HUES48 (cell line): ENCODE measurements around the gene CPNE5.
"Not testable (repeated sequence)": the region's sequence is repeated elsewhere in the genome, so short reads cannot be mapped to it uniquely, and the experiment has no call there.

Experiments used
- H3K27ac ChIP-seq: one replicate; pipeline ENCODE4 v1.7.0; 2013; ENCODE audit warnings: low read depth, low read length, inconsistent platforms
- H3K27me3 ChIP-seq: 2 replicates; pipeline ENCODE4 v1.6.1; 2013; ENCODE audit warnings: mild to moderate bottlenecking, low read length; ENCODE audit not compliant: control insufficient read depth, insufficient read depth
- H3K36me3 ChIP-seq: 2 replicates; pipeline ENCODE4 v1.6.1; 2013; ENCODE audit warnings: low read length; ENCODE audit not compliant: control insufficient read depth, insufficient read depth
- H3K4me1 ChIP-seq: 2 replicates; pipeline ENCODE4 v1.6.1; 2013; ENCODE audit warnings: mild to moderate bottlenecking, low read length; ENCODE audit not compliant: control insufficient read depth, insufficient read depth
- H3K4me3 ChIP-seq: 2 replicates; pipeline ENCODE4 v1.5.1; 2013; ENCODE audit warnings: mild to moderate bottlenecking, low read depth, low read length
- H3K9ac ChIP-seq: 2 replicates; pipeline ENCODE4 v1.6.1; 2013; ENCODE audit warnings: mild to moderate bottlenecking, low read depth, low read length, moderate library complexity
- H3K9me3 ChIP-seq: 2 replicates; pipeline ENCODE4 v1.6.1; 2013; ENCODE audit warnings: low read length; ENCODE audit not compliant: control insufficient read depth, insufficient read depth

The CPNE5 gene

DNA sequence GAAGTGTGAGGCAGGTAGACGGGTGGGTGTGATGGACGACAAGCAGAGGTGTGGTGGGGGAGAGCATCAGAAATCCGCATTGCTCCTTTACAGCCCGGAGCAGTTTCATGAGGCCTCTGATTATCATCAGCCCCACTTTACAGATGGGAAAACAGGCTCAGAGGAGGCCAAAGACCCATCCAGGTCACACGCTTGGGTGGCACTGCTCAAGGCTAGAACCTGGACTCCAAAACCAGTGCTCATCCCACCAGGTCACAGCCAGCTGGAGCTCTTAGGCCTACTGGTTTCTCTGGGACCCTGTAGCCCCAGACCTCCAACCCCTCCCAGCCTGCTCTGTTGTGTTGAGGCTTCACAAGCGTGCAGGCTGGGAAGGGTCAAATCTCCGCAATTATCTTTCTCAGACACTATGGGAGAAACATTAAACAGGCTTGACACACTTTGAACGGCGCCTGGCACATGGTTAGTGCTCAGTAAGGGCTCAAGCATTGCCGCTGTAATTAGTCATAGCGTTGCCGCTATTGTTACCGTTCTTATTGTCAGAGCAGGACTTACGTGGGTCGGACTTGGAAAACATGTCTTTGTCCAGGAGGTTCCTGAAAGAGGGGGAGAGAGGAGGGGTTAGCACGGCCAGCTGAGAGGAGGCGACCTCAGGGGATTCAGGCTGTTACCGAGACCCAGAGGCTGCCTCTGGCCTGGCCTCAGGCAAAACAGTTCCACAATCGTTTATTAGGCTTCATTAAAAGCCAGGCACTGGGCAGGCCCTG lies 16.6 kb downstream of the CPNE5 start:
- H3K36me3 ChIP-seq, result no peaks in the 10 kb centered on the region
- H3K27ac ChIP-seq, result no peak overlapping the region
- no peak overlapping the region for H3K9ac ChIP-seq
- H3K4me3 ChIP-seq, result no peak overlapping the region
- H3K4me1 ChIP-seq, result no peaks in the 10 kb centered on the region
- no peaks in the 10 kb centered on the region for H3K27me3 ChIP-seq
- no peaks in the 10 kb centered on the region for H3K9me3 ChIP-seq

GRCh38 chr6:36821581-36822335 lies 17.5 kb downstream of the CPNE5 start:
- Histone ChIP-seq H3K36me3 (no peaks in the 10 kb centered on the region), H3K4me1 (no peaks in the 10 kb centered on the region), H3K9ac (no peak overlapping the region), H3K9me3 (no peaks in the 10 kb centered on the region), H3K27ac (no peak overlapping the region), H3K4me3 (no peak overlapping the region), H3K27me3 (no peaks in the 10 kb centered on the region)

DNA sequence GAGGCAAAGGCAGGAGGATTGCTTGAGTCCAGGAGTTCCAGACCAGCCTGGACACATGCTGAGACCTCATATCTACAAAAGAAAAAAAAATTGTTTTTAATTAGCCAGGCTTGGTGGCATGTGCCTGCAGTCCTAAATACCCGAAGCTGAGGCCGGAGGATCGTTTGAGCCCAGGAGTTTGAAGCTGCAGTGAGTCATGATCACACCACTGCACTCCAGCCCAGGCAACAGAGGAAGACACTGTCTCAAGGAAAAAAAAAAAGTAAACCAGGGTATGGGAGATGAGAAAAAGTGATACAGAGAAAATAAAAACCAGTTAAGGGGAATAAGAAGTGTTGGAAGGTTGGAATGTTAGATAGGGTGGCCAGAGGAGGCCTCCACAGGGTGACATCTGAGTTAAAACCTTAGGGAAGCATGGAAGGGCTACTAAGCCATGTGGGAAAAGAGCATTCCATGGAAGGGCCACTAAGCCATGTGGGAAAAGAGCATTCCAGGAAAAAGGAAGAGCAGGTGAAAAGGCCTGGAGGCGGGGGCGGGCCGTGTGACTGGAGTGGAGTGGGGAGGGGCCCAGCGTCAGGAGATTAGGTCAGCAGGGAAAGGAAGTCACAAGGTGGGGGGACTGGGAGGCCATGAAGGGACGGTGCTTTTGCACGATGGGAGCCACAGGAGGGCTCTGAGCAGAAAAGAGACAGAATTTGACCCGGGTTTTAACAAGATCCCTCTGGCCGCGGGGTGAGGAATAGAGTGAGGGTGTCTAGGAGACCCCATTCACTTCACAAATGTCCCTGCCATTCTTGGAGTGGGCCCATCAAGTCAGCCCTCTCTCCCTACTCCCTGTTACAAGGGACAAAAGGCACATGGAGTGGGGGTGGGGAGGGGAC lies 18.3 kb downstream of the CPNE5 start:
- H3K27me3 ChIP-seq, result no peaks in the 10 kb centered on the region
- H3K27ac ChIP-seq, result peak overlapping the region; percentile 49
- no peak overlapping the region for H3K4me3 ChIP-seq
- no peaks in the 10 kb centered on the region for H3K4me1 ChIP-seq
- H3K9ac ChIP-seq, result no peak overlapping the region
- H3K9me3 ChIP-seq, result no peaks in the 10 kb centered on the region
- H3K36me3 ChIP-seq, result no peaks in the 10 kb centered on the region

- Histone ChIP-seq H3K9me3 (no peaks in the 10 kb centered on the region), H3K9ac (no peak overlapping the region), H3K4me3 (no peak overlapping the region), H3K27me3 (no peaks in the 10 kb centered on the region), H3K36me3 (no peaks in the 10 kb centered on the region), H3K4me1 (no peaks in the 10 kb centered on the region), H3K27ac (no peak overlapping the region)
These were observed 20.5 kb downstream of the CPNE5 start for GRCh38 chr6:36818756-36819155.

GRCh38 chr6:36817847-36818246 lies 21.4 kb downstream of the CPNE5 start:
- Histone ChIP-seq H3K36me3 (no peaks in the 10 kb centered on the region), H3K9me3 (no peaks in the 10 kb centered on the region), H3K4me1 (no peaks in the 10 kb centered on the region), H3K9ac (no peak overlapping the region), H3K4me3 (no peak overlapping the region), H3K27me3 (no peaks in the 10 kb centered on the region), H3K27ac (no peak overlapping the region)

DNA sequence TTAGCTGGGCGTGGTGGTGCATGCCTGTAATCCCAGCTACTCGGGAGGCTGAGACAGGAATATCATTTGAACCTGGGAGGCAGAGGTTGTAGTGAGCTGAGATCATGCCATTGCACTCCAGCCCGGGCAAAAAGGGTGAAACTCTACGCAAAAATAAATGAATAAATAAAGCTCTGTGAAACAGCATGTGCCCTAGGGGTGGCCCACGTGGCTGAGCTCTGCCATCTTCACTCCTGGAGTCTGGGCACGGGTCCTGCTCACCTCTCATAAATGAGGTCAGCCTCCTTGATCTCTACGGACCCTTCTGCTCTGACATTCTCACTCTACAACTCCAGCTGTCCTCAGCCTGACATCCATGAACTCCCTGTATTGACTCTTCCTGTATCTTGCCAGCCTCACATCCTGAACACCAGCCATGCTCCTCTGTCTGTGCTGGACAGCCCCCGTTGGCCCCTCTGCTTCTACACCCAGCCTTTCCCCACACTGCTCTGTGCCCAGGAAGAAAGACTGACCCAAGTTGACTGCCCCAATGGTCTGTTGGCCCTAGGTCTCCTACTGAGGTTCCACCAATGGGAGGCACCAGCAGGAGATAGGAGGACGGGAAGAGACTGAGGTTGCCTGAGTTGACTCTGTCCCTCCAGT lies 21.9 kb downstream of the CPNE5 start:
- Histone ChIP-seq H3K9me3 (no peaks in the 10 kb centered on the region), H3K27me3 (no peaks in the 10 kb centered on the region), H3K4me1 (no peaks in the 10 kb centered on the region), H3K4me3 (no peak overlapping the region), H3K36me3 (no peaks in the 10 kb centered on the region), H3K27ac (no peak overlapping the region), H3K9ac (no peak overlapping the region)

DNA sequence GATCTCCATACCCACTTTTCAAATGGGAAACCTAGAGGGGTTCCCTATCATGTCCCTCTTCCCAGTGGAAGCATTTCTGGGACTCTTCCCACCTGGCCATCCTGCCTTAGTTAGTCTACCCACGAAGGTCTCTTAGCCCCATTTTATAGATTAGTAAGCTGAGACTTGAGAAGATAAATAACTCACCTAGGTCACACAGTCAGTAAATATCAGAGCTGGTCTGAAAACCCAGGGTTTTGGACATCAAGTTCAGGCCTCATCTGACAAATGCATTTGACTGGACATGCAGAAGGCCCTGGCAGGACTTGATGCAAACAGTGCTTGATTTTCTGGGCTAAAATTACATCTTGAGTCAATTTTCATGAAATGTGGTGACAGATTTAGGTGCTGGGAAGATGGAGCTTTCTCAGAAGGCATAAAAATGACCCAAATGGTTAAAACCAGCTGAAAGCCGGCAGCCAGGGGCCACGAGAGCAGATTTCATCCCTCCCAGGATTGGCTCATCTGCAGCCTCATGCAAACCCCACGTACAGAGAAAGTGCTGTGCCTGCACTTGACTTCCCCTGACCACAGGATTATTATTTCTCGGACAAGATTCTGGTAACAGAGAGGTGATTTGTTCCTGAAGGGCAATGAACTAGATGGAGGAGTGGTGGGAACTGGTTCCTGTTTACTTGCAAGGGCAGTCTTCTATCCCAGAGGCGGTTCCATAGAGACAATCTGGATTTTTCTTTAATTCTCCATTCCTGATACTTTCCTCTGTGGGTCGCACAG lies 23.1 kb downstream of the CPNE5 start:
- H3K27me3 ChIP-seq, result no peaks in the 10 kb centered on the region
- no peak overlapping the region for H3K4me3 ChIP-seq
- no peaks in the 10 kb centered on the region for H3K9me3 ChIP-seq
- no peaks in the 10 kb centered on the region for H3K4me1 ChIP-seq
- no peak overlapping the region for H3K9ac ChIP-seq
- no peaks in the 10 kb centered on the region for H3K36me3 ChIP-seq
- H3K27ac ChIP-seq, result no peak overlapping the region

DNA sequence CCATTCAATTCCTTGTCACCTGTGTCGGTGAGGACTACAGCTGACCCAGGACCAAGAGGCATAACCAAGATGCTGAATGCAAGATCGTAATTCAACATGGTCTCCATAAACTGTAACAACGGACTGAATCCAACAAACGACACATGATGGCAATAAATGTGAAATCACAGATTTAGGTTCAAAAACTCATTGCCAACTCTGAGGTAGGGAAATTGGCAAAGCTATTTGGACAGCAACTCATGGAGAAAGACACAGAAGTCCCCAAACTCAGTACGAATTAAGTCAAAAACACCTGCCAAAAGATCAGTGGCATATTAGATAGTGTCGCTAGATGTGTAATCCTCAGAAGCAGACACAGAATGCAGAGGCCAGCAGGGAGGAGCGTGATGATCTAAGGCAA lies 25.0 kb downstream of the CPNE5 start:
- Histone ChIP-seq H3K36me3 (no peaks in the 10 kb centered on the region), H3K4me1 (no peaks in the 10 kb centered on the region), H3K27ac (no peak overlapping the region), H3K9me3 (no peaks in the 10 kb centered on the region), H3K27me3 (no peaks in the 10 kb centered on the region), H3K9ac (no peak overlapping the region), H3K4me3 (no peak overlapping the region)

GRCh38 chr6:36813526-36813925 lies 25.7 kb downstream of the CPNE5 start:
- no peaks in the 10 kb centered on the region for H3K4me1 ChIP-seq
- no peaks in the 10 kb centered on the region for H3K27me3 ChIP-seq
- no peaks in the 10 kb centered on the region for H3K36me3 ChIP-seq
- no peaks in the 10 kb centered on the region for H3K9me3 ChIP-seq
- no peak overlapping the region for H3K4me3 ChIP-seq
- no peak overlapping the region for H3K27ac ChIP-seq
- no peak overlapping the region for H3K9ac ChIP-seq

DNA sequence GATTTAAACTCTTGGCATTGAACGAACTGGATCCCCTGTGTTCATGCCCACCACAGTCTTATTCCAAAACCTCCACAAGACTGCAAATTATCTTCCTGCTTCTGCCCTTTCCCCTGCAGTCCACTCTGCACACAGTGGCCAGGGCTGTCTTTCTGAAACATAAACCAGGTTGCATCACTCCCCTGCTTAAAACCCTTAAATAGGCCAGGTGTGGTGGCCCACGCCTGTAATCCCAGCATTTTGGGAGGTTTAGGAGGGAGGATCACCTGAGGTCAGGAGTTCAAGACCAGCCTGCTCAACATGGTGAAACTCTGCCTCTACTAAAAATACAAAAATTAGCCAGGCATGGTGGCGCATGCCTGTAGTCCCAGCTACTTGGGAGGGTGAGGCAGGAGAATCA lies 26.2 kb downstream of the CPNE5 start:
- not testable (repeated sequence) for H3K27me3 ChIP-seq, H3K27ac ChIP-seq, H3K4me1 ChIP-seq, H3K9me3 ChIP-seq, H3K9ac ChIP-seq, H3K4me3 ChIP-seq, H3K36me3 ChIP-seq
